ENCODE data around the gene FOXL3. TPM values are rescaled to one million over a fixed set of nuclear protein-coding genes. Genes with fewer than 3 reads are reported as not detected.

FOXL3 gene
- polyA plus RNA-seq, 1 of the 3 experiments (the other 2 are of a cell fraction), result not detected

GRCh38 chr7:297611-298374 lies 7.8 kb downstream of the FOXL3 start:
- Histone ChIP-seq H3K9me3 (no peaks in the 10 kb centered on the region), H3K4me3 (ENCODE audit: low read depth in 2 of 2, low read length in 1 of 2) (no peak overlapping the region), H2AFZ (ENCODE audit: low read depth) (no peak overlapping the region), H3K9ac (no peak overlapping the region), H3F3A (replicated peaks; ENCODE audit: insufficient read depth) (no peaks in the 10 kb centered on the region), H3K4me1 (ENCODE audit: control insufficient read depth in 1 of 2, insufficient read depth in 2 of 2, low read depth in 1 of 2, low read length in 1 of 2) (no peaks in the 10 kb centered on the region), H3K36me3 (replicated peaks in 1 of 2; ENCODE audit: control insufficient read depth in 1 of 2, insufficient read depth in 2 of 2, low read length in 1 of 2) (no peaks in the 10 kb centered on the region), H3K79me2 (ENCODE audit: insufficient read depth) (no peaks in the 10 kb centered on the region), H3K27me3 (ENCODE audit: insufficient read depth) (peaks cover 53% of the 10 kb centered on the region), H3K27ac (ENCODE audit: low read depth in 2 of 2, low read length in 1 of 2) (no peak overlapping the region), H3K4me2 (no peak overlapping the region), H3K9me2 (no peaks in the 10 kb centered on the region), H4K20me1 (ENCODE audit: insufficient read depth) (0 out of 2 replicates have a peak, but pooled peaks cover 3% of the 10 kb centered on the region)
- TF ChIP-seq RFX5 (IDR thresholded peaks at IDR 0.05; ENCODE audit: low read length), result no peak
- no peak for TF ChIP-seq TEAD4 (IDR thresholded peaks at IDR 0.05; ENCODE audit: borderline replicate concordance, insufficient read depth)
- TF ChIP-seq EP300 (IDR thresholded peaks at IDR 0.05; ENCODE audit: borderline replicate concordance in 1 of 2, low read depth in 1 of 2, low read length in 1 of 2), result no peak
- no peak for TF ChIP-seq RXRA (IDR thresholded peaks at IDR 0.05; ENCODE audit: borderline replicate concordance, low read depth)
- no peak for TF ChIP-seq FOSL2 (IDR thresholded peaks at IDR 0.05; ENCODE audit: borderline replicate concordance, low read depth)
- TF ChIP-seq USF2 (IDR thresholded peaks at IDR 0.05; ENCODE audit: borderline replicate concordance, low read depth, low read length), result no peak
- no peak for TF ChIP-seq NFIC (IDR thresholded peaks at IDR 0.05; ENCODE audit: borderline replicate concordance)
- TF ChIP-seq ZBTB33 (IDR thresholded peaks at IDR 0.05; ENCODE audit: borderline replicate concordance, low read depth), result no peak
- TF ChIP-seq MXI1 (IDR thresholded peaks at IDR 0.05; ENCODE audit: low read depth, low read length), result no peak
- POLR2A ChIA-PET, result no interaction called here
- 81% methylated on average over 14 of the region's 24 CpGs for WGBS (ENCODE audit: low lambda C conversion rate)
- DNase-seq, result no peak
- CTCF ChIA-PET, result interaction anchor here (0.6 to 1.5 kb wide), 6 partner anchors 24 to 477 kb away, joined by 3 to 5 read pairs (median 3); no protein-coding TSS in a partner anchor

GRCh38 chr7:298375-298702 lies 8.4 kb downstream of the FOXL3 start:
- Histone ChIP-seq H3K4me2 (no peak overlapping the region), H3K27me3 (ENCODE audit: insufficient read depth) (peaks cover 48% of the 10 kb centered on the region), H3K9me3 (no peaks in the 10 kb centered on the region), H3K4me3 (ENCODE audit: low read depth in 2 of 2, low read length in 1 of 2) (no peak overlapping the region), H3K36me3 (replicated peaks in 1 of 2; ENCODE audit: control insufficient read depth in 1 of 2, insufficient read depth in 2 of 2, low read length in 1 of 2) (no peaks in the 10 kb centered on the region), H3K27ac (ENCODE audit: low read depth in 2 of 2, low read length in 1 of 2) (no peak overlapping the region), H3K9ac (no peak overlapping the region), H2AFZ (ENCODE audit: low read depth) (no peak overlapping the region), H4K20me1 (ENCODE audit: insufficient read depth) (0 out of 2 replicates have a peak, but pooled peaks cover 3% of the 10 kb centered on the region), H3K4me1 (ENCODE audit: control insufficient read depth in 1 of 2, insufficient read depth in 2 of 2, low read depth in 1 of 2, low read length in 1 of 2) (no peaks in the 10 kb centered on the region), H3K79me2 (ENCODE audit: insufficient read depth) (no peaks in the 10 kb centered on the region), H3F3A (replicated peaks; ENCODE audit: insufficient read depth) (no peaks in the 10 kb centered on the region), H3K9me2 (no peaks in the 10 kb centered on the region)
- no peak for TF ChIP-seq YY1 (IDR thresholded peaks at IDR 0.05; ENCODE audit: low read depth)
- no peak for TF ChIP-seq GABPA (IDR thresholded peaks at IDR 0.05; ENCODE audit: low read depth)
- ChIA-PET CTCF (interaction anchor here (0.8 to 1.5 kb wide), 4 partner anchors 24 to 477 kb away, joined by 3 to 5 read pairs (median 4); no protein-coding TSS in a partner anchor), POLR2A (no interaction called here)
- WGBS (ENCODE audit: low lambda C conversion rate), result 75% methylated on average over 10 of the region's 15 CpGs
- no peak for DNase-seq
